Effector memory CD4-positive, alpha-beta T cell (primary cell): ENCODE data around the gene ENPP3.

Experiments
- DNase-seq, 3 donors: peaks; one replicate each; pipeline ENCODE4 v3.0.0-alpha.2; 2020
- H3K27ac ChIP-seq: 2 replicates; pipeline ENCODE4 v1.7.0; 2013; ENCODE audit warnings: mild to moderate bottlenecking, low read length, moderate library complexity; ENCODE audit not compliant: insufficient read depth, poor library complexity, severe bottlenecking
- H3K27me3 ChIP-seq: replicated peaks from 2 replicates; pipeline ENCODE4 v1.7.0; 2013; ENCODE audit warnings: mild to moderate bottlenecking, low read length; ENCODE audit not compliant: insufficient read depth, control insufficient read depth, poor library complexity, severe bottlenecking
- H3K36me3 ChIP-seq: 2 replicates; pipeline ENCODE4 v1.7.0; 2013; ENCODE audit warnings: mild to moderate bottlenecking, low read length, moderate library complexity; ENCODE audit not compliant: control insufficient read depth, insufficient read depth
- H3K4me1 ChIP-seq: 2 replicates; pipeline ENCODE4 v1.7.0; 2013; ENCODE audit warnings: low read length, mild to moderate bottlenecking; ENCODE audit not compliant: control insufficient read depth, insufficient read depth, poor library complexity, severe bottlenecking
- H3K4me3 ChIP-seq: 2 replicates; pipeline ENCODE4 v1.7.0; 2013; ENCODE audit warnings: low read length, low read depth, mild to moderate bottlenecking; ENCODE audit not compliant: insufficient read depth, poor library complexity, severe bottlenecking
- H3K9me3 ChIP-seq: 2 replicates; pipeline ENCODE4 v1.7.0; 2013; ENCODE audit warnings: mild to moderate bottlenecking, low read length, moderate library complexity; ENCODE audit not compliant: control insufficient read depth
- total RNA-seq, 3 donors: gene quantifications; one replicate each; lab custom pipeline; 2026; lab: John Stamatoyannopoulos, UW

Gene ENPP3
- total RNA-seq: 0.61 to 2.1 (median 1.6) reads per million in 3 donors

DNA sequence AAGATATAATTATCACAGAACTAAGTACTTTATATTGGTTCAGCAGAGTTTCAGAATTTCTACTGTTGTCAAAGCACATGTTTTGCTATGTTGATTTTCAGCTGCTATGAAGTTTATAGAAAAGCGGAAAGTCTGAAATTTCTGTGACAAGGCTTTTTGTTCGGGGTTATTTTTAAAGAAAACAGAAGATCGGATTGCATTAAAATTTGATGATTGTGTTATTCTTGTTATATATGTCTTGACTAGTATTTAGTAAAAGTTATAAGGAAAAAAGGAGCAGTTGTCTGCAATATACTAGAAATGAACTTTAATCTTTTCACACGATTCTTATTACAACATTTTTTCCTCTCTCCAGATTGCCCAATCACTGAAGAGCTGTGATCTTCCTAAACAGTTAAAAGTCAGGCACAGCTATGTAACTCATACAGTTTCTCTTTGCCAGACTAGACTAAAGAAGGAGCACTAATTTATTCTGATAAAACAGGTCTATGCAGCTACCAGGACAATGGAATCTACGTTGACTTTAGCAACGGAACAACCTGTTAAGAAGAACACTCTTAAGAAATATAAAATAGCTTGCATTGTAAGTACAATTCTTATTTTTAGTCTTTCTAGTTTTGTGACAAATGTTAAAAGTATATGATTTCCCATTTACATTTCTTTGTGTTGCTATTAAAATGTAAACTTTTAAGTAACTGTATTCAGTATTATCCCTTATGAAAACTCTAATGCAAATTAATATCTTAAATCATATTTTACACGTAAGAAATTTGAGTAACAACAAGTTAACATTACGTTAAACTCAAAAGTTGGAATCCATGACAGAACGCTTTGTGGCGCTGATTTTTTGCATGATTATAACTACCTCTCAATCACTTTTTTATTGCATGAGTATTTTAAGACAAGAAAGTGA is at the start of gene ENPP3:
TSS of gene ENPP3 (plus strand) at position 423 of the 913 bp plus-strand sequence. CDS start at position 506, 83 bp downstream.
- H3K27me3 ChIP-seq: no peaks in the 10 kb centered on the region
- no peaks in the 10 kb centered on the region for H3K9me3 ChIP-seq
- DNase-seq: no peak
- no peaks in the 10 kb centered on the region for H3K4me1 ChIP-seq
- H3K4me3 ChIP-seq: no peak within 1 kb of the TSS
- H3K27ac ChIP-seq: no peak within 1 kb of the TSS
- H3K36me3 ChIP-seq: no peaks in the 10 kb centered on the region

DNA sequence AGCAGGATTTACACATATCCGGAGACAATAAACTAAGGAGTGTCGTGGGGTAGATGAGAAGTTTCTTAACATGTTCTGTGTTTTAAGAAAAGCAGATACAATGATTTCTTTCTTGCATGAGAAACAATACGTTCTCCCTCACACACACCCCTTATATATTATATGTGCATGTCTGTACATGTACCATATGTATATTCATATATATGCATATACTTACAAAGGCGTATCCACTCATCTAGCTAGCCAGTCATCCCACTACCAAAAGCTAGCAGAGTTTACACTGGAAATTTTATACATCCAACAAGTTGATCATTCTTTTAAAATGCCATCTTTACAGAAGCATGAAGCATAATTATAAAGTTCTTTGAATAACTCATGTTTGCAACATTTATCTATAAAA is 49.2 kb upstream of the ENPP3 start:
- Histone ChIP-seq H3K4me3 (no peak overlapping the region), H3K4me1 (no peaks in the 10 kb centered on the region), H3K36me3 (peaks cover 76% of the 10 kb centered on the region), H3K27me3 (no peaks in the 10 kb centered on the region), H3K27ac (no peak overlapping the region), H3K9me3 (no peaks in the 10 kb centered on the region)
- no peak for DNase-seq

DNA sequence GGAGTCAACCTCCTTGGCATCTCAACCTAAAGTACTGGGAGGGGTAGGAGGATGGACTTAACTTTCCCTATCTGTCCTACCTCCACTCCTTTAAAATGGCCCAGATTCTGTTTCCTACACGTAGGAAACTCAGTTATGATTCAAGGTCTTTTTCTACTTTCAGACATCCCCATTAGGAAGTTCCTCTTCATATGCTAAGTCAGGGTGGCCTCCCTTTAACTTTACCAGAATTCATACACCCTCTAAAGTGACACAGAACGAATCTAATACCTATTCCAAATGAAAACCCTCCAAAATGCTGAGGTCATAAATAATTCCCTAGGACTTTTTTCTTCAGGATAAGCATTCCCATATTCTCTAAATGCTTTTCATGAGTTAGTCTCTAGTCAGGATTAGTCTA is 48.5 kb upstream of the ENPP3 start:
- Histone ChIP-seq H3K4me1 (no peaks in the 10 kb centered on the region), H3K4me3 (no peak overlapping the region), H3K9me3 (no peaks in the 10 kb centered on the region), H3K36me3 (peaks cover 74% of the 10 kb centered on the region), H3K27me3 (no peaks in the 10 kb centered on the region), H3K27ac (no peak overlapping the region)
- DNase-seq: no peak

DNA sequence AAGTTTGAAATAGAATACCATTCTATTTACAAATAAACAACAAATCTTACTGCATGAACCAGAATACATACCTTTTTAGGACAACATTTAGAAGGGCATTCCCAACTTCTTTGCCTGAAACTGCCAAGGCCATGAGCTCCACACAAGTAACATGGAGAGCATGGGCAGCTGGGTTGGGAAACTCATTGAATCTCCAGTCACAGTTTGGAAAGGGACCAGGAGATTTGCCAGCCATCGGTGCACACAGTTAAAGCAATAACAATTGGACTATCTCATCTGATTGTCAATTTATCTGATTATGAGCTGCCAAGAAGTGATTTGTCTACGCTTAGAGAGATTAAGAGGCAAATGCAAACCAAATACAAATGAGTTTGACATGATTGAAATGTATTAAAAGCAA is 44.2 kb upstream of the ENPP3 start:
- Histone ChIP-seq H3K9me3 (no peaks in the 10 kb centered on the region), H3K4me3 (no peak overlapping the region), H3K27me3 (no peaks in the 10 kb centered on the region), H3K36me3 (peaks cover 58% of the 10 kb centered on the region), H3K27ac (no peak overlapping the region), H3K4me1 (no peaks in the 10 kb centered on the region)
- no peak for DNase-seq

DNA sequence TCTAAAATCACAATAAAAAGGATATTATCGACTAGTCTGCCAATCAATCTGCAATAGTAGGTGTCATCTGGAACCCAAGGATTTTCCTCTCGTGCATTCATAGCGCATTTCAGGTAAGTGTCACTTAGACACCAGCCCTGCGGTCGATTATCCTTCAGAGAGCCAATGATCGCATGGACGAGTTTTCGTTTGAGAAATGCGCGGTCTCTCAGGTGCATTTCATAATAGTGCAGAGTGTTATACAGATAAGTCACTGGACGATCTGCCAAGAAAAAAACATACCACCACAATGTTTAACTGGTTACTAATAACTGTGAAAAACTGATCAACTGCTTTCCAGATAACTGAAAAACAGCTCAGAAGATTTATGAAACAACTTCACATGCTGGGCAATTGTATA is 43.0 kb upstream of the ENPP3 start:
- no peak overlapping the region for H3K4me3 ChIP-seq
- H3K36me3 ChIP-seq: peaks cover 58% of the 10 kb centered on the region
- DNase-seq: no peak

DNA sequence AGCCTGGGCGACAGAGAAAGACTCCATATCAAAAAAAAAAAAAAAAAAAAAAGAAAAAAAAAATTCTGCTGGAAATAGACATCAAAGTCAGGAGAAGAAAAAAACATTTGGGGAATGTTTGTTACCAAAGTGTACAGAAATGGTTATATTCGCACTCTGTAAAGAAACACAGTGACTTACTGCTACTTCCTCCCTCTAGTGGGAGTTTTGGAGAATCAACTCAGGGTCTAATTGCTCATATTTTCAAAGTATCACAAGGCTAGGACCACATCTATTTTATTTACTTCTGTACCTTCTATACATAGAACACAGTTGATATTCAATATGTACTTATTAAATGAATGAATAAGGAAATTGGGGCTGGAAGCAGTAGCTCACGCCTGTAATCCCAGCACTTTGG is 39.7 kb upstream of the ENPP3 start:
- Histone ChIP-seq H3K4me1 (no peaks in the 10 kb centered on the region), H3K9me3 (no peaks in the 10 kb centered on the region), H3K27ac (no peak overlapping the region), H3K36me3 (peaks cover 61% of the 10 kb centered on the region), H3K4me3 (no peak overlapping the region), H3K27me3 (no peaks in the 10 kb centered on the region)
- DNase-seq: no peak

More for the DNA sequence above, 43.0 kb upstream of the ENPP3 start:
- Histone ChIP-seq H3K4me1 (no peaks in the 10 kb centered on the region), H3K9me3 (no peaks in the 10 kb centered on the region), H3K27ac (no peak overlapping the region), H3K27me3 (no peaks in the 10 kb centered on the region)

DNA sequence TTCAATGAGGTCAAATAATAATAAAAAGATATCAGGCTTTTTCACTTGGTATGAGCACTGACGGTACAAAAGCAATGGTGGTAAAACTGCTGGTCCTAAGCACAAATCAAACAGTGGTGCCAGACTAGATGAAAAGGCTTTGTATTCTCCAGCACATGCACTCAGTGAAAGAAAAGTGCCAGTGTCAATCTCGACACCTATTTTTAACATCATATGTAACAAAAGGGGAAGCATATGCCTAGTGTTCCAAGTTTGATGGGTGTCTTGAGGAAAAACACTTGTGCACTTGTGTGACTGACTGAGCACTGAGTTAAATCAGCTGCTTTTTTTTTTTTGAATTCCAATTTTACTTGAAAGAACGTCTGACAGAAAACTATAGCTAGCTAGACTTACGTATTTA is 36.4 kb upstream of the ENPP3 start:
- Histone ChIP-seq H3K27ac (no peak overlapping the region), H3K4me1 (no peaks in the 10 kb centered on the region), H3K4me3 (no peak overlapping the region), H3K9me3 (no peaks in the 10 kb centered on the region), H3K36me3 (peaks cover 79% of the 10 kb centered on the region), H3K27me3 (no peaks in the 10 kb centered on the region)
- no peak for DNase-seq

DNA sequence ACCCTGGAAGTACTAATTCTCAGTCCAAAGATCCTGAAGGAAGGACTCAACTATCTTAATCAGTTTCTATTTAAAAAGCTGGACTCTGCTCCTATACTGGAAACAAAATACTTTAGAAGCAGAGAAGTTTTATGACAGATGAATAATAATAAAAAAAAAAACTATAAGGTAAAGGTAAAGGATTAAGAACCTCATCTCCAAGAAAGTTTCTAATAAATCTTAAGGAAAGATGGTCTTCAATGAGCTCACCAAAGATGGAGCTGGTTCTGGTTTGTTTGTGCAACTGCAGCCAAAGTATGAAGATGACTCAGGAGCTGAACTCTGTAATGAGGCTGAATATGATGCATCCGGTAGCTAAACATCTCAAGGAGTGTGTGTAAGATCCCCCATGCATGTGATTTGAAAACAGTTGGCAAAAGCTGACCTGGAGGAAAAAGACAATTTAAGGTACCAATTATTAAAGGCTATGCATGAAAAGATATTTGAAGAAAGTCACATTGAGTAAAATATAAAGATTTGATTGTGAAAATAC is 34.3 kb upstream of the ENPP3 start:
- Histone ChIP-seq H3K4me3 (no peak overlapping the region), H3K27ac (no peak overlapping the region), H3K9me3 (no peaks in the 10 kb centered on the region), H3K27me3 (no peaks in the 10 kb centered on the region), H3K4me1 (no peaks in the 10 kb centered on the region), H3K36me3 (peaks cover 78% of the 10 kb centered on the region)
- DNase-seq: no peak

DNA sequence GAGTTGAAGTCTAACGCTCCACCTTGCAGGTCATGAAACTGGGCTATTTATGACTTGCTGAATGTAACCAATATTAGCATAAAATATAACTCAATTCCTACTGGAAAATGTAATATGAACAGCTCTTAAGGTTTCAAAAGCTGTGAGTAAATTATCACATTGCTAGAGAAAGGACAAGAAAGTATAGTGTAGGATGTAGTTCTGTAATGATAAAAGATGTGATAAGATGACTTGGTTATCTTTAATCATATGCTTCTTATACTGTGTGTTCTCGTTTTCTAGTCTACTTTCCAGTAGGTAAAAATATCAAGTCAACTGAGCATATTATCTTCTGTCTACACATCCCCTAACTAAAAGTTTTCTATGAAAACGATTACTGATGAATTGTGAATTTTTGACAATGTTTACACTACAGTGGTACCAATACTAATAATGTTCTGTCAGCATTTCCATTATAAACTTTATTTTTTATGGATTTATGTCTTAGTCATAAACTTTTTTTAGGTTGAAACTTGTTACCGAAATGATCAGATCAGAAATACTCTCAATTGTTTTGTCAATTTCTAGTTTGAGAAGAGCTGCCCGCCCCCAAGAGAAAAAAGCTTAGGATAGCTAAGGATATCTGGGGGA is 23.7 kb upstream of the ENPP3 start:
- H3K27ac ChIP-seq: no peak overlapping the region
- DNase-seq: no peak
- H3K4me3 ChIP-seq: no peak overlapping the region
- no peaks in the 10 kb centered on the region for H3K4me1 ChIP-seq
- H3K27me3 ChIP-seq: no peaks in the 10 kb centered on the region
- no peaks in the 10 kb centered on the region for H3K9me3 ChIP-seq
- H3K36me3 ChIP-seq: peaks cover 81% of the 10 kb centered on the region

DNA sequence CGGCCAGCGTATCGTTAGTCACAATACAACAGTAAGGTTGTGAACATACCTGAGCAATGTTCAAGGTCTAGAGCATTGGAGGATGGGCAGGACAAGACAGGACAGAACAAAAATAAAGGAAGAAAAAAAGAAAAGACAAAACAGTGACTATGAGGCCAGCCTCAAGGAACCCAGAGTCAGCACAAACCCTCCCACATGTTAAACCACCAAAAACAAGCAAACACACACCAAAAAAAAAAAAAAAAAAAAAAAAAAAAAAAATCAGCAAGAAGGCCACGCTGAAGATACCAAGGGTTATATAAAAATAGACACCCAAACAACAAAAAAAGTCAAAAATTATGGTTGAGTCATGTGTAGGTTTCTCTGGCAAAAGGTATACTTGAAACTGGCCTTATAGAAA is 21.8 kb upstream of the ENPP3 start:
- peaks cover 81% of the 10 kb centered on the region for H3K36me3 ChIP-seq
- no peaks in the 10 kb centered on the region for H3K9me3 ChIP-seq
- DNase-seq: no peak
- H3K4me3 ChIP-seq: no peak overlapping the region
- H3K27me3 ChIP-seq: no peaks in the 10 kb centered on the region
- H3K27ac ChIP-seq: no peak overlapping the region
- no peaks in the 10 kb centered on the region for H3K4me1 ChIP-seq
